ENCODE results near the gene GSDME.

- TF ChIP-seq POLR2A (IDR thresholded peaks at IDR 0.05) (no peak), CTCF (IDR thresholded peaks at IDR 0.05) (no peak)
Measured at GRCh38 chr7:24730018-24730369, 27.3 kb downstream of the GSDME start.
